CD14-positive monocyte (primary cell): ENCODE data around the gene BMERB1. TPM values are rescaled to one million over a fixed set of nuclear protein-coding genes. Genes with fewer than 3 reads are reported as not detected.

Experiments used
- DNase-seq, 3 donors: peaks; one replicate each; pipeline ENCODE4 v3.0.0-alpha.2; 2011 to 2022
- H2AFZ ChIP-seq: 2 replicates; pipeline ENCODE4 v1.6.0; 2012; ENCODE audit warnings: mild to moderate bottlenecking, low read depth, low read length, inconsistent platforms; ENCODE audit not compliant: insufficient read depth, poor library complexity, severe bottlenecking
- H3K27ac ChIP-seq, 2 donors: 1 replicate in 1 of 2; 2 replicates in 1 of 2; pipeline ENCODE4 v1.5.1; 2012 to 2013; ENCODE audit warnings: low read length in 2 of 2, control low read depth in 1 of 2, inconsistent platforms in 1 of 2, low read depth in 1 of 2, mild to moderate bottlenecking in 1 of 2
- H3K27me3 ChIP-seq, 2 donors: one replicate each; pipeline versions ENCODE4 v1.6.0 to v1.6.1; 2011 to 2013; ENCODE audit warnings: low read length in 2 of 2; ENCODE audit not compliant: control insufficient read depth in 2 of 2, insufficient read depth in 2 of 2
- H3K36me3 ChIP-seq, 2 donors: replicated peaks in 1 of 2; 1 replicate in 1 of 2; 2 replicates in 1 of 2; pipeline versions ENCODE4 v1.5.1 to v1.6.1; 2012 to 2013; ENCODE audit warnings: low read length in 2 of 2, control low read depth in 1 of 2, inconsistent platforms in 1 of 2, mild to moderate bottlenecking in 1 of 2; ENCODE audit not compliant: insufficient read depth in 2 of 2, control insufficient read depth in 1 of 2
- H3K4me1 ChIP-seq, 2 donors: 1 replicate in 1 of 2; 2 replicates in 1 of 2; pipeline versions ENCODE4 v1.5.1 to v1.6.1; 2012 to 2013; ENCODE audit warnings: low read length in 2 of 2, control low read depth in 1 of 2, inconsistent platforms in 1 of 2, mild to moderate bottlenecking in 1 of 2, moderate library complexity in 1 of 2; ENCODE audit not compliant: insufficient read depth in 2 of 2, control insufficient read depth in 1 of 2
- H3K4me2 ChIP-seq: replicated peaks from 2 replicates; pipeline ENCODE3; 2012; ENCODE audit warnings: low read length, moderate library complexity, mild to moderate bottlenecking; ENCODE audit not compliant: poor library complexity, severe bottlenecking; ENCODE audit errors: extremely low read depth
- H3K4me3 ChIP-seq, 3 experiments: fragments of 200-600 bp in 1 of 3; sonication (generic) in 1 of 3; replicated peaks in 1 of 3; 1 replicate in 2 of 3; 2 replicates in 1 of 3; pipeline ENCODE4 v1.5.1; 2011 to 2013; ENCODE audit warnings: low read length in 3 of 3, mild to moderate bottlenecking in 3 of 3, control low read depth in 2 of 3, low read depth in 2 of 3, inconsistent platforms in 1 of 3, moderate library complexity in 1 of 3
- H3K79me2 ChIP-seq: 2 replicates; pipeline ENCODE4 v1.6.0; 2012; ENCODE audit warnings: mild to moderate bottlenecking, control low read depth, inconsistent platforms, low read length, moderate library complexity; ENCODE audit not compliant: insufficient read depth
- H3K9ac ChIP-seq: 2 replicates; pipeline ENCODE4 v1.6.0; 2017; ENCODE audit warnings: low read length, mild to moderate bottlenecking; ENCODE audit not compliant: insufficient read depth, poor library complexity, severe bottlenecking
- H3K9me3 ChIP-seq, 2 donors: replicated peaks in 1 of 2; 1 replicate in 1 of 2; 2 replicates in 1 of 2; pipeline versions ENCODE4 v1.5.1 to v1.6.1; 2012 to 2013; ENCODE audit warnings: low read length in 2 of 2, control low read depth in 1 of 2; ENCODE audit not compliant: control insufficient read depth in 1 of 2, insufficient read depth in 1 of 2
- H4K20me1 ChIP-seq: 2 replicates; pipeline ENCODE4 v1.6.0; 2012; ENCODE audit warnings: mild to moderate bottlenecking, low read length, control low read depth, moderate library complexity; ENCODE audit not compliant: insufficient read depth
- H3K27ac Mint-ChIP-seq, 7 donors: one replicate each; pipeline ENCODE4 v1.8.0; 2020; ENCODE audit warnings: mild to moderate bottlenecking in 7 of 7, mixed read lengths in 7 of 7, moderate library complexity in 6 of 7, inconsistent platforms in 2 of 7
- H3K27me3 Mint-ChIP-seq, 3 donors: one replicate each; pipeline ENCODE4 v1.8.0; 2021 to 2022; ENCODE audit warnings: low read depth in 3 of 3, mild to moderate bottlenecking in 3 of 3, mixed read lengths in 3 of 3, moderate library complexity in 3 of 3, inconsistent platforms in 1 of 3
- H3K36me3 Mint-ChIP-seq, 2 donors: one replicate each; pipeline ENCODE4 v1.8.0; 2020; ENCODE audit warnings: mixed read lengths in 2 of 2, inconsistent platforms in 1 of 2, mild to moderate bottlenecking in 1 of 2
- H3K4me1 Mint-ChIP-seq: one replicate; pipeline ENCODE4 v1.8.0; 2020; ENCODE audit warnings: mild to moderate bottlenecking, mixed read lengths
- H3K4me3 Mint-ChIP-seq, 2 donors: one replicate each; pipeline ENCODE4 v1.8.0; 2020; ENCODE audit warnings: mild to moderate bottlenecking in 2 of 2, mixed read lengths in 2 of 2, moderate library complexity in 1 of 2
- H3K9me3 Mint-ChIP-seq, 7 donors: one replicate each; pipeline ENCODE4 v1.8.0; 2020 to 2022; ENCODE audit warnings: mixed read lengths in 7 of 7, mild to moderate bottlenecking in 6 of 7, moderate library complexity in 6 of 7, inconsistent platforms in 2 of 7
- CTCF ChIP-seq: fragments of 200-600 bp; IDR thresholded peaks from one replicate; pipeline ENCODE4 v1.8.0; 2022; ENCODE audit warnings: antibody characterized with exemption, mild to moderate bottlenecking
- WGBS: methylation state at CpG from one replicate; pipeline ENCODE4 v1.1.5; 2013; ENCODE audit warnings: missing lambda C conversion rate; ENCODE audit not compliant: insufficient coverage; 5-methylcytosine and 5-hydroxymethylcytosine counted together
- intact Hi-C, 2 donors: fragments of 100-400 bp; cut with micrococcal nuclease; formaldehyde crosslinking; loops; one replicate each; pipeline versions ENCODE4 v1.15.0 to v1.15.1; 2023
- polyA plus RNA-seq, 3 donors: library from polyadenylated mRNA; depleted of rRNA in 1 of 3; unstranded in 2 of 3; stranded (reverse) in 1 of 3; fragments of 300-500 nt in 2 of 3; fragments of >200 nt in 1 of 3; fragmentation: Illumina TruSeq in 2 of 3; gene quantifications; 1 replicate in 2 of 3; 2 replicates in 1 of 3; pipeline ENCODE4 v1.2.3, GENCODE V29; 2012 to 2021

Gene BMERB1
- polyA plus RNA-seq, 3 donors: 0.11 to 0.28 (median 0.11) TPM

DNA sequence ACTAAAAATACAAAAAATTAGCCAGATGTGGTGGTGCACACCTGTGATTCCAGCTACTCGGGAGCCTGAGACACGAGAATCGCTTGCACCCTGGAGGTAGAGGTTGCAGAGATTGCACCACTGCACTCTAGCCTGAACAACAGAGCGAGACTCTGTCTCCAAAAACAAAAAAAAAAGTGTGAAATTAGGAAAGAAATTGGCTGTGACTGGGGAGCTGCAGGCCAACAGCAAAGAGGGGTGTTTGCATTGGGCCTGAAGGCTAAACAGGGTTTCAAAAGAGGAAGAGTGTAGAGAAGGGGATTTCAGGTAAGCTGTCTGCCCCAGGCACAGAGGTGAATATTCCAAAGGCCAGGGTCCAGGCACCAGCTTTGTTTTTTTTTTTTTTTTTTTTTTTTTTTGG lies 9.4 kb downstream of the BMERB1 start:
- no peak overlapping the region for H3K4me3 ChIP-seq
- no peaks in the 10 kb centered on the region for H3K4me1 ChIP-seq
- H3K9me3 Mint-ChIP-seq: peaks cover 3 to 10% (median 7%) of the 10 kb centered on the region in 7 donors
- peaks cover 0 to 4% of the 10 kb centered on the region in 2 donors for H3K9me3 ChIP-seq
- H3K9ac ChIP-seq: no peak overlapping the region
- no peaks in the 10 kb centered on the region for H3K4me1 Mint-ChIP-seq
- H3K27me3 ChIP-seq: no peaks in the 10 kb centered on the region
- H3K4me3 Mint-ChIP-seq: no peak overlapping the region
- H3K27me3 Mint-ChIP-seq: peaks cover 0 to 3% (median 2%) of the 10 kb centered on the region in 3 donors
- H3K27ac Mint-ChIP-seq: no peak overlapping the region
- WGBS: 97% methylated on average over 4 of the region's 4 CpGs
- TF ChIP-seq CTCF: no peak
- no peaks in the 10 kb centered on the region for H3K36me3 ChIP-seq
- no peak overlapping the region for H2AFZ ChIP-seq
- no peak overlapping the region for H3K27ac ChIP-seq
- H4K20me1 ChIP-seq: no peaks in the 10 kb centered on the region
- H3K79me2 ChIP-seq: no peaks in the 10 kb centered on the region
- no peaks in the 10 kb centered on the region for H3K36me3 Mint-ChIP-seq
- DNase-seq: no peak
- intact Hi-C loops: no loop called here
- H3K4me2 ChIP-seq: no peak overlapping the region

GRCh38 chr16:15444264-15444663 lies 9.9 kb downstream of the BMERB1 start:
- Histone ChIP-seq H3K4me1 (no peaks in the 10 kb centered on the region), H3K79me2 (no peaks in the 10 kb centered on the region), H3K4me2 (no peak overlapping the region), H3K4me3 (no peak overlapping the region), H4K20me1 (no peaks in the 10 kb centered on the region), H3K27me3 (no peaks in the 10 kb centered on the region), H3K9ac (no peak overlapping the region), H3K9me3 (peaks cover 0 to 4% of the 10 kb centered on the region in 2 donors), H3K36me3 (no peaks in the 10 kb centered on the region), H3K27ac (no peak overlapping the region), H2AFZ (no peak overlapping the region)
- TF ChIP-seq CTCF: no peak
- H3K36me3 Mint-ChIP-seq: no peaks in the 10 kb centered on the region
- no peak overlapping the region for H3K4me3 Mint-ChIP-seq
- 90% methylated on average over 1 of the region's 3 CpGs for WGBS
- H3K9me3 Mint-ChIP-seq: peaks cover 3 to 10% (median 7%) of the 10 kb centered on the region in 7 donors
- DNase-seq: no peak
- H3K4me1 Mint-ChIP-seq: no peaks in the 10 kb centered on the region
- intact Hi-C loops: no loop called here
- H3K27me3 Mint-ChIP-seq: peaks cover 0 to 3% (median 2%) of the 10 kb centered on the region in 3 donors
- no peak overlapping the region for H3K27ac Mint-ChIP-seq
